Fibroblast of lung (primary cell): ENCODE data around the gene RPRM. TPM values are rescaled to one million over a fixed set of nuclear protein-coding genes. Genes with fewer than 3 reads are reported as not detected.

Experiments used
- DNase-seq, 2 donors: peaks; one replicate each; pipeline versions ENCODE4 v3.0.0 to v3.0.0-alpha.2; 2010; ENCODE audit warnings: low read depth in 2 of 2
- H2AFZ ChIP-seq: 2 replicates; pipeline ENCODE4 v1.5.1; 2012; ENCODE audit warnings: low read length, control low read depth, inconsistent platforms
- H3K27ac ChIP-seq: 2 replicates; pipeline ENCODE4 v1.5.1; 2011; ENCODE audit warnings: low read length, control low read depth; ENCODE audit not compliant: insufficient read depth
- H3K27me3 ChIP-seq: 2 replicates; pipeline ENCODE4 v1.5.1; 2011; ENCODE audit warnings: mild to moderate bottlenecking, low read length; ENCODE audit not compliant: control insufficient read depth, insufficient read depth
- H3K36me3 ChIP-seq: 2 replicates; pipeline ENCODE4 v1.5.1; 2011; ENCODE audit warnings: low read length; ENCODE audit not compliant: control insufficient read depth, insufficient read depth
- H3K4me1 ChIP-seq: 2 replicates; pipeline ENCODE4 v1.5.1; 2011; ENCODE audit warnings: low read length; ENCODE audit not compliant: control insufficient read depth, insufficient read depth; ENCODE audit errors: extremely low read depth
- H3K4me2 ChIP-seq: 2 replicates; pipeline ENCODE4 v1.5.1; 2011; ENCODE audit warnings: low read length, control low read depth; ENCODE audit not compliant: insufficient read depth; ENCODE audit errors: extremely low read depth
- H3K4me3 ChIP-seq, 4 experiments: fragments of 200-600 bp in 1 of 4; sonication (generic) in 1 of 4; replicated peaks in 1 of 4; 2 replicates each; pipeline ENCODE4 v1.5.1; 2011 to 2016; ENCODE audit warnings: low read length in 4 of 4, low read depth in 3 of 4, mild to moderate bottlenecking in 3 of 4, control low read depth in 2 of 4, inconsistent platforms in 1 of 4, mixed read lengths in 1 of 4; ENCODE audit not compliant: insufficient read depth in 1 of 4; ENCODE audit errors: control extremely low read depth in 1 of 4
- H3K79me2 ChIP-seq: 2 replicates; pipeline ENCODE4 v1.5.1; 2012; ENCODE audit warnings: mild to moderate bottlenecking, low read length, inconsistent platforms; ENCODE audit not compliant: control insufficient read depth, insufficient read depth
- H3K9ac ChIP-seq: 2 replicates; pipeline ENCODE4 v1.5.1; 2011; ENCODE audit warnings: mild to moderate bottlenecking, low read length, control low read depth; ENCODE audit not compliant: insufficient read depth
- H3K9me3 ChIP-seq: 2 replicates; pipeline ENCODE4 v1.5.1; 2012; ENCODE audit warnings: low read depth, low read length; ENCODE audit not compliant: control insufficient read depth, insufficient read depth
- H4K20me1 ChIP-seq: 2 replicates; pipeline ENCODE4 v1.5.1; 2011; ENCODE audit warnings: low read length; ENCODE audit not compliant: control insufficient read depth, insufficient read depth; ENCODE audit errors: extremely low read depth
- EZH2 ChIP-seq: IDR thresholded peaks from 2 replicates; pipeline ENCODE4 v1.5.1; 2012; ENCODE audit warnings: low read length, control low read depth, mild to moderate bottlenecking; ENCODE audit errors: missing control alignments
- polyA plus RNA-seq, 2 donors: library from polyadenylated mRNA; depleted of rRNA in 1 of 2; stranded (reverse) in 1 of 2; unstranded in 1 of 2; fragments of >200 nt; gene quantifications; 2 replicates each; pipeline ENCODE4 v1.2.1, GENCODE V29; 2011 to 2012; ENCODE audit warnings: missing spikeins in 1 of 2
- total RNA-seq: library from RNA; depleted of rRNA; stranded (reverse); fragments of >200 nt; gene quantifications from 2 replicates; pipeline ENCODE4 v1.2.1, GENCODE V29; 2014
- TF ChIP-seq, protein P1 (sequence below), 2 donors: IDR thresholded peaks in 1 of 2; conservative IDR thresholded peaks in 1 of 2; 1 replicate in 1 of 2; 2 replicates in 1 of 2; pipeline ENCODE4 v1.5.1; 2011 to 2012; ENCODE audit warnings: low read length in 2 of 2, control low read depth in 1 of 2, inconsistent platforms in 1 of 2, low read depth in 1 of 2, mild to moderate bottlenecking in 1 of 2

RPRM gene
- total and polyA plus RNA-seq, 2 donors (not counting 1 experiment from before 2014, with no cell fraction given) = not detected

DNA sequence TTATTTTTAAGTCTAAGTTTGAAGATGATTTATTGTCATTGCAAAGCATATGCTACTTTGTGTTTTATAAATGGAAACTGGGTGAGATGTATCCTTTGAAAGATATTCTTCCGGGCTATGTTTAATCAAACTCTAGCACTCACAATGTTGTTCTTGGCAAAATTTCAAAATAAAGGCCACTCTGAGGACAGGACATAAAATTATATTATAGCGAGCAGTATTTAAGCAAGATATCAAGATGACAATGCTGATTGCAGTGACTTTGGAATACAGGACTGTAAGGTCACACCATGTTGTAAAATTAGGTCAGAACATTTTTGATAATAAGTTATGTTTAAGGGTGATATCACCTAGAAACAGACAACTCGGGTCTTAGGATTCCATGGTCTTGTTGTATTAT is 14.2 kb downstream of the RPRM start:
- Histone ChIP-seq H3K4me2 (no peak overlapping the region), H3K27ac (no peak overlapping the region)
- no peak for DNase-seq

DNA sequence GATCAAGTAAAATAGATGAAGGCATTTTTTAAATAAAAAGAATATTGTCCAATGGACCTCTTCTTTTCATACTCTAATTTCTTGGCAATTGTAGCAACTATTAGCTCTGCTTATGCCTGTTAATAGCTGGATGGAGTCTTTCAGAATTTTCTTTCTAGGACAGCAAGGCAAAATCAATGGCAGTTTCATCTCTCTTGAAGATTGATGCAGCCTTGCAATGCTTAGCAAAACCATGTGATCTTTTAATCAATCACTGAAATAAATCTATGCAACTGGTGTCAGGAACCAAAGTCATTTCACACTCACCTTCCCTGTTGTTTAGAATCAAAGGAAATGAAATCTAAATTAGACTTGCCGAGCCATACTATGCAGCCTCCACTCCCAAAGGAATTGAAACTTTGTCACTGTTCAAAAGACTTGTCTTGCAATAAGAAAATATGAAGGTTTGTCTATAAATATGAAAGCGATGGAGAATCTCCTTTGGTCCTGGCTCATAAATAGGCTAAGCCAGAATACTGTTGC is 16.2 kb downstream of the RPRM start:
- no peaks in the 10 kb centered on the region for H3K9me3 ChIP-seq
- TF ChIP-seq, protein P1, sequence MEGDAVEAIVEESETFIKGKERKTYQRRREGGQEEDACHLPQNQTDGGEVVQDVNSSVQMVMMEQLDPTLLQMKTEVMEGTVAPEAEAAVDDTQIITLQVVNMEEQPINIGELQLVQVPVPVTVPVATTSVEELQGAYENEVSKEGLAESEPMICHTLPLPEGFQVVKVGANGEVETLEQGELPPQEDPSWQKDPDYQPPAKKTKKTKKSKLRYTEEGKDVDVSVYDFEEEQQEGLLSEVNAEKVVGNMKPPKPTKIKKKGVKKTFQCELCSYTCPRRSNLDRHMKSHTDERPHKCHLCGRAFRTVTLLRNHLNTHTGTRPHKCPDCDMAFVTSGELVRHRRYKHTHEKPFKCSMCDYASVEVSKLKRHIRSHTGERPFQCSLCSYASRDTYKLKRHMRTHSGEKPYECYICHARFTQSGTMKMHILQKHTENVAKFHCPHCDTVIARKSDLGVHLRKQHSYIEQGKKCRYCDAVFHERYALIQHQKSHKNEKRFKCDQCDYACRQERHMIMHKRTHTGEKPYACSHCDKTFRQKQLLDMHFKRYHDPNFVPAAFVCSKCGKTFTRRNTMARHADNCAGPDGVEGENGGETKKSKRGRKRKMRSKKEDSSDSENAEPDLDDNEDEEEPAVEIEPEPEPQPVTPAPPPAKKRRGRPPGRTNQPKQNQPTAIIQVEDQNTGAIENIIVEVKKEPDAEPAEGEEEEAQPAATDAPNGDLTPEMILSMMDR (conservative IDR thresholded peaks at IDR 0.05 in 1 of 2, IDR thresholded peaks at IDR 0.05 in 1 of 2; ENCODE audit: low read depth in 1 of 2, low read length in 2 of 2) = no peak
- no peak for TF ChIP-seq EZH2
- no peak for DNase-seq

More for the DNA sequence above, 14.2 kb downstream of the RPRM start:
- Histone ChIP-seq H3K9me3 (no peaks in the 10 kb centered on the region), H3K9ac (no peak overlapping the region), H4K20me1 (no peaks in the 10 kb centered on the region), H3K36me3 (no peaks in the 10 kb centered on the region), H3K79me2 (no peaks in the 10 kb centered on the region), H3K4me3 (no peak overlapping the region), H2AFZ (no peak overlapping the region), H3K27me3 (no peaks in the 10 kb centered on the region), H3K4me1 (no peaks in the 10 kb centered on the region)
- TF ChIP-seq, protein P1 (conservative IDR thresholded peaks at IDR 0.05 in 1 of 2, IDR thresholded peaks at IDR 0.05 in 1 of 2; ENCODE audit: low read depth in 1 of 2, low read length in 2 of 2) = no peak
- TF ChIP-seq EZH2 = no peak

DNA sequence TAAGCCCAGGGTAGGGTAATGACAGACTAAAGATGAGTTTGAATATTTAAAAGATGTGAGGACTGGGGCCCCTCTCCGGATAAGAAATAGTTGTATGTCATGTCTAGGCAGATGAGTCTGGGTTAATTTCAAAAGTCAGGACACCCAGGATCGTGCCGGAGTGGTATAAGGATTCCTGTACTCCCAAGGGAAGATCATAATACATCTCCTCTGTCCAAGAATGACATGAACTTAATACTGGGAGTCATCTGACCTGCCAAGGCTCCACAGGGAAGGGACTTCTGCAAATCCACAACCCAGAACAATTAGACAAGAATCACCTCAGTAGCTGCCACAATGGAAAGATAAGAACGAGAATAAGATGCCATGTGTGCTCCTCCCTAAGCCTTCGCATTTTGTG is 17.1 kb downstream of the RPRM start:
- Histone ChIP-seq H3K4me1 (no peaks in the 10 kb centered on the region), H3K27ac (no peak overlapping the region), H3K79me2 (no peaks in the 10 kb centered on the region), H3K4me2 (no peak overlapping the region), H2AFZ (no peak overlapping the region), H4K20me1 (no peaks in the 10 kb centered on the region), H3K27me3 (no peaks in the 10 kb centered on the region), H3K9ac (no peak overlapping the region), H3K36me3 (no peaks in the 10 kb centered on the region), H3K4me3 (no peak overlapping the region), H3K9me3 (no peaks in the 10 kb centered on the region)
- no peak for TF ChIP-seq EZH2
- TF ChIP-seq, protein P1 (conservative IDR thresholded peaks at IDR 0.05 in 1 of 2, IDR thresholded peaks at IDR 0.05 in 1 of 2; ENCODE audit: low read depth in 1 of 2, low read length in 2 of 2) = no peak
- no peak for DNase-seq

More for the DNA sequence above, 16.2 kb downstream of the RPRM start:
- Histone ChIP-seq H3K4me2 (no peak overlapping the region), H3K9ac (no peak overlapping the region), H3K4me3 (no peak overlapping the region), H3K79me2 (no peaks in the 10 kb centered on the region), H3K27ac (no peak overlapping the region), H2AFZ (no peak overlapping the region), H3K27me3 (no peaks in the 10 kb centered on the region), H3K36me3 (no peaks in the 10 kb centered on the region), H4K20me1 (no peaks in the 10 kb centered on the region), H3K4me1 (no peaks in the 10 kb centered on the region)
